Upper lobe of right lung (tissue), 1 donor: ENCODE results near the gene CMKLR1. TPM values are rescaled to one million over a fixed set of nuclear protein-coding genes. Genes with fewer than 3 reads are reported as not detected.

ENCODE experiments used
- ATAC-seq: fragments of 200-7000 bp; cut with Tn5 transposase; one replicate; pipeline ENCODE4 v1.9.1; 2020; ENCODE audit warnings: mild to moderate bottlenecking, moderate library complexity
- DNase-seq: peaks from one replicate; pipeline ENCODE4 v3.0.0-alpha.2; 2020
- H3K27ac ChIP-seq: fragments of 200-600 bp; one replicate; pipeline ENCODE4 v1.8.0; 2022
- H3K27me3 ChIP-seq: fragments of 200-600 bp; one replicate; pipeline ENCODE4 v1.8.0; 2022; ENCODE audit warnings: mild to moderate bottlenecking
- H3K36me3 ChIP-seq: fragments of 200-600 bp; one replicate; pipeline ENCODE4 v1.8.0; 2022
- H3K4me1 ChIP-seq: fragments of 200-600 bp; one replicate; pipeline ENCODE4 v1.8.0; 2022
- H3K4me3 ChIP-seq: fragments of 200-600 bp; one replicate; pipeline ENCODE4 v1.8.0; 2022; ENCODE audit warnings: mild to moderate bottlenecking
- H3K9me3 ChIP-seq: fragments of 200-600 bp; one replicate; pipeline ENCODE4 v1.8.0; 2022
- CTCF ChIP-seq: fragments of 200-600 bp; IDR thresholded peaks from one replicate; pipeline ENCODE4 v1.8.0; 2022; ENCODE audit warnings: antibody characterized with exemption
- intact Hi-C: fragments of 100-400 bp; cut with DNase I; formaldehyde crosslinking; loops from one replicate; pipeline ENCODE4 v1.11.0; 2022
- total RNA-seq: library from RNA; stranded (reverse); fragmentation: NEBNext Ultra II Directional; extraction: Animal tissue kit (Norgen Biotek cat#: 25700); gene quantifications from one replicate; pipeline ENCODE4 v1.2.1, GENCODE V29; 2021
- donor health status: DM: no; HTN: yes; CAD: no; lungs with severe emphysema.

Gene CMKLR1
- total RNA-seq, 1 donor from 2014 or later, result 29.1 TPM

GRCh38 chr12:108341356-108341755, 2.2 kb upstream of the CMKLR1 start:
- no peaks in the 10 kb centered on the region for H3K9me3 ChIP-seq
- DNase-seq, result no peak
- no peak for TF ChIP-seq CTCF
- H3K27me3 ChIP-seq, result no peaks in the 10 kb centered on the region
- intact Hi-C loops, result no loop called here
- no peak for ATAC-seq
- H3K4me3 ChIP-seq, result no peak overlapping the region
- H3K36me3 ChIP-seq, result no peaks in the 10 kb centered on the region
- peaks cover 14% of the 10 kb centered on the region for H3K4me1 ChIP-seq
- no peak overlapping the region for H3K27ac ChIP-seq

GRCh38 chr12:108340037-108340436, 926 bp upstream of the CMKLR1 start:
- no peak for DNase-seq
- Histone ChIP-seq H3K27me3 (no peaks in the 10 kb centered on the region), H3K27ac (peak overlapping the region; percentile 70), H3K4me3 (no peak overlapping the region), H3K36me3 (no peaks in the 10 kb centered on the region), H3K4me1 (peaks cover 21% of the 10 kb centered on the region), H3K9me3 (no peaks in the 10 kb centered on the region)
- ATAC-seq, result no peak
- intact Hi-C loops, result no loop called here
- no peak for TF ChIP-seq CTCF

GRCh38 chr12:108337235-108338223, 1.6 kb downstream of the CMKLR1 start:
- no peaks in the 10 kb centered on the region for H3K36me3 ChIP-seq
- peaks cover 40% of the 10 kb centered on the region for H3K4me1 ChIP-seq
- DNase-seq, result no peak
- intact Hi-C loops, result no loop called here
- H3K4me3 ChIP-seq, result peak overlapping the region; percentile 56
- H3K9me3 ChIP-seq, result no peaks in the 10 kb centered on the region
- H3K27ac ChIP-seq, result peak overlapping the region; percentile 70
- peak; percentile 55 for TF ChIP-seq CTCF
- H3K27me3 ChIP-seq, result no peaks in the 10 kb centered on the region
- ATAC-seq, result peak; percentile 43

- peaks cover 40% of the 10 kb centered on the region for H3K4me1 ChIP-seq
- intact Hi-C loops, result no loop called here
- H3K27me3 ChIP-seq, result no peaks in the 10 kb centered on the region
- no peaks in the 10 kb centered on the region for H3K9me3 ChIP-seq
- DNase-seq, result no peak
- H3K4me3 ChIP-seq, result no peak overlapping the region
- no peaks in the 10 kb centered on the region for H3K36me3 ChIP-seq
- TF ChIP-seq CTCF, result no peak
- ATAC-seq, result no peak
- peak overlapping the region; percentile 40 for H3K27ac ChIP-seq
These were observed 3.6 kb downstream of the CMKLR1 start for GRCh38 chr12:108335349-108336119.

- no peak for DNase-seq
- Histone ChIP-seq H3K27me3 (no peaks in the 10 kb centered on the region), H3K9me3 (no peaks in the 10 kb centered on the region), H3K27ac (peak overlapping the region; percentile 32), H3K36me3 (peaks cover 2% of the 10 kb centered on the region), H3K4me3 (no peak overlapping the region), H3K4me1 (peaks cover 32% of the 10 kb centered on the region)
- peak; percentile 46 for ATAC-seq
- intact Hi-C loops, result no loop called here
- TF ChIP-seq CTCF, result no peak
These were observed 5.0 kb downstream of the CMKLR1 start for GRCh38 chr12:108333898-108334699.
